ENCODE results near the gene TBK1.

The TBK1 gene

DNA sequence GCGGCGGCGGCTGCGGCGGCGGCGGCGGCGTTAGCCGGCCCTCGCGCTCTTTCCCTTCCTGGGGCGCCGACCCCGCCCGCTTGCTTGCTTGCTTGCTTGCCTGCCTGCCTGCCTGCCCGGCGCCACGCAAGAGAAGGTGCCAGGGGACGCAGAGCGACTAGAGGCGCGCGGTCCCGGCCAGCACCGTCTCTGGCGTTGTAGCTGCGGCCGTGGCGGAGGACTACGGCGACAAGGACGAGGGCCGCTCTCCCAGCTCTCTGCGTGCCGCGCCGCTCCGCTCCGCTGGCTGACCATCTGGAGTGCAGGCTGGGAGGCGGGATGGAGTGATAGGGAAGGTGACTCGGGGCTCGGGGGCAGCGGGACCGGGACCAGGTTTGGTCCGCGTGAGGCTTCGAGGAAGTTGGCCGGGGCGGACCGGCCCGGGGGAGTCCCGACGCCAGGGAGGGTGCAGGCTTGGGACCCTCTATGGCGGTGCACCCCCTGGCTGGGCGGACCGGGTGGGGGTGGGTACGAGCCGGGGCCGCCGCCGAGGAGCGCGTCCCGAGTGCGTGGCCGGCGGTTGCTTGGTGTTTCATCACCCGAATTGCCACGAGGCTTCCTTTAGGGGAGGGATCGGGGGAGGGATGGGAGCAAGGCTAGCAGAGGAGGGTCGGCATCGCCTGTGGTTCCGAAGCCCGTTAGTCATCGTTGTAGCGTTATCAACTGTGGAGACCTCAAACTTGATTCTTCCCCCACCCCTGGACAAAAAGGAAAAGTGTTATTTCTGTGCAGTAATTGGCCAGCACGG is 47.3 kb upstream of the TBK1 start:
- H3K27ac ChIP-seq (ENCODE audit: low read length), result peak overlapping the region; percentile 99
- TF ChIP-seq EZH2phosphoT487 (IDR thresholded peaks at IDR 0.05; ENCODE audit: low read length), result no peak
- TF ChIP-seq EZH2 (optimal IDR thresholded peaks at IDR 0.05; ENCODE audit: low read depth, low read length), result no peak
- TF ChIP-seq, protein P1, sequence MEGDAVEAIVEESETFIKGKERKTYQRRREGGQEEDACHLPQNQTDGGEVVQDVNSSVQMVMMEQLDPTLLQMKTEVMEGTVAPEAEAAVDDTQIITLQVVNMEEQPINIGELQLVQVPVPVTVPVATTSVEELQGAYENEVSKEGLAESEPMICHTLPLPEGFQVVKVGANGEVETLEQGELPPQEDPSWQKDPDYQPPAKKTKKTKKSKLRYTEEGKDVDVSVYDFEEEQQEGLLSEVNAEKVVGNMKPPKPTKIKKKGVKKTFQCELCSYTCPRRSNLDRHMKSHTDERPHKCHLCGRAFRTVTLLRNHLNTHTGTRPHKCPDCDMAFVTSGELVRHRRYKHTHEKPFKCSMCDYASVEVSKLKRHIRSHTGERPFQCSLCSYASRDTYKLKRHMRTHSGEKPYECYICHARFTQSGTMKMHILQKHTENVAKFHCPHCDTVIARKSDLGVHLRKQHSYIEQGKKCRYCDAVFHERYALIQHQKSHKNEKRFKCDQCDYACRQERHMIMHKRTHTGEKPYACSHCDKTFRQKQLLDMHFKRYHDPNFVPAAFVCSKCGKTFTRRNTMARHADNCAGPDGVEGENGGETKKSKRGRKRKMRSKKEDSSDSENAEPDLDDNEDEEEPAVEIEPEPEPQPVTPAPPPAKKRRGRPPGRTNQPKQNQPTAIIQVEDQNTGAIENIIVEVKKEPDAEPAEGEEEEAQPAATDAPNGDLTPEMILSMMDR (IDR thresholded peaks at IDR 0.05; ENCODE audit: low read length), result no peak
- peak overlapping the region; percentile 97 for H2AFZ ChIP-seq (ENCODE audit: low read length)
- H3K4me2 ChIP-seq (ENCODE audit: low read depth, low read length), result peak overlapping the region; percentile 77
- no peaks in the 10 kb centered on the region for H4K20me1 ChIP-seq (ENCODE audit: insufficient read depth, low read length)
- peaks cover 9% of the 10 kb centered on the region for H3F3A ChIP-seq (ENCODE audit: insufficient read depth, low read length)
- peaks cover 50% of the 10 kb centered on the region for H3K79me2 ChIP-seq (ENCODE audit: low read length)
- no peaks in the 10 kb centered on the region for H3K9me3 ChIP-seq (replicated peaks; ENCODE audit: insufficient read depth, low read length)
- no peaks in the 10 kb centered on the region for H3K9me2 ChIP-seq (replicated peaks; ENCODE audit: insufficient read depth, low read length)
- no peaks in the 10 kb centered on the region; the same call in 1 of the 2 replicates for H3K36me3 ChIP-seq (replicated peaks; ENCODE audit: insufficient read depth, low read length)
- peak overlapping the region; percentile 99 for H3K9ac ChIP-seq (ENCODE audit: low read length)
- no peaks in the 10 kb centered on the region for H3K27me3 ChIP-seq (replicated peaks; ENCODE audit: insufficient read depth, low read length)
- H3K4me3 ChIP-seq (ENCODE audit: low read length), result peak overlapping the region; percentile 100
- H3K4me1 ChIP-seq (ENCODE audit: low read length), result no peaks in the 10 kb centered on the region
- peak; percentile 58 for DNase-seq

DNA sequence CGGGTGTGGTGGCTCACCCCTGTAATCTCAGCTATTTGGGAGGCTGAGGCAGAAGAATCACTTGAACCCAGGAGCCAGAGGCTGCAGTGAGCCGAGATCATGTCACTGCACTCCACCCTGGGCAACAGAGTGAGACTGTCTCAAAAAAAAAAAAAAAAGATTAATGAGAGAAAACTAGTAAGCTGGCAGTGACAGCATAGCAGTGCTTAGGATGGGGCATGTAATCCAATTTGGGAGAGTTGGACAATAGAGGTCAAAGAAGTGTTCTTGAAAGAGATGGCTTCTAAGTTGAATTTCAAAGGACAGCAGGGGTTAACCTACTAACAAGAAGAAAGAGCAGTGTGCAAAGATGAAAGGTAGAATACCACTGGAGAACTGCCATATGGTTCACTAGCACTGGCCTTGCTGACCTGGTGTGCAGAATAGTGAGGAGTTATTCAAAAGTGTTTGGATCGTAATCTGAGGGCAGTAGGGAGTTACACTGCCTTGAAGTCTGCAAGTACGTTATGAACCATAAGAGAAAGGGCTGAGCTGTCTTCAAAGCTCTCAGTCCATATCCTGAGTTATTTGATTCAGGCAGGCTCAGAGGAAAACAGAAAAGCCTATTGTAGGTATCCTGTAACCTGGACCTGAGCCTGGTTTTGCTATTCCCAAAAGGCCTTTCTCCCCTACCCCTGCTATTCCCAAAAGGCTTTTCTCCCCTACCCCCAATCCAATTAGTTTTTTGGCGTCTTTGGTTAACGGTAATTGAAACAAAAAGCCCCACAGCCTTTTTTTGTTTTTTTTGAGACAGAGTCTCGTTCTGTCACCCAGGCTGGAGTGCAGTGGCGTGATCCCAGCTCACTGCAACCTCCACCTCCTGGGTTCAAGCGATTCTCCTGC is 44.3 kb upstream of the TBK1 start:
- H3K36me3 ChIP-seq (replicated peaks; ENCODE audit: insufficient read depth, low read length), result no peaks in the 10 kb centered on the region; the same call in 1 of the 2 replicates
- H3K9me3 ChIP-seq (replicated peaks; ENCODE audit: insufficient read depth, low read length), result no peaks in the 10 kb centered on the region
- no peak overlapping the region for H2AFZ ChIP-seq (ENCODE audit: low read length)
- TF ChIP-seq EZH2phosphoT487 (IDR thresholded peaks at IDR 0.05; ENCODE audit: low read length) (no peak), EZH2 (optimal IDR thresholded peaks at IDR 0.05; ENCODE audit: low read depth, low read length) (no peak)
- TF ChIP-seq, protein P1 (IDR thresholded peaks at IDR 0.05; ENCODE audit: low read length), result no peak
- DNase-seq, result no peak
- H3K9ac ChIP-seq (ENCODE audit: low read length), result no peak overlapping the region
- no peaks in the 10 kb centered on the region for H3K4me1 ChIP-seq (ENCODE audit: low read length)
- H3K9me2 ChIP-seq (replicated peaks; ENCODE audit: insufficient read depth, low read length), result no peaks in the 10 kb centered on the region
- no peak overlapping the region for H3K4me2 ChIP-seq (ENCODE audit: low read depth, low read length)
- no peaks in the 10 kb centered on the region for H4K20me1 ChIP-seq (ENCODE audit: insufficient read depth, low read length)
- peaks cover 9% of the 10 kb centered on the region for H3F3A ChIP-seq (ENCODE audit: insufficient read depth, low read length)
- peaks cover 64% of the 10 kb centered on the region for H3K79me2 ChIP-seq (ENCODE audit: low read length)
- no peaks in the 10 kb centered on the region for H3K27me3 ChIP-seq (replicated peaks; ENCODE audit: insufficient read depth, low read length)
- no peak overlapping the region for H3K27ac ChIP-seq (ENCODE audit: low read length)
- no peak overlapping the region for H3K4me3 ChIP-seq (ENCODE audit: low read length)

DNA sequence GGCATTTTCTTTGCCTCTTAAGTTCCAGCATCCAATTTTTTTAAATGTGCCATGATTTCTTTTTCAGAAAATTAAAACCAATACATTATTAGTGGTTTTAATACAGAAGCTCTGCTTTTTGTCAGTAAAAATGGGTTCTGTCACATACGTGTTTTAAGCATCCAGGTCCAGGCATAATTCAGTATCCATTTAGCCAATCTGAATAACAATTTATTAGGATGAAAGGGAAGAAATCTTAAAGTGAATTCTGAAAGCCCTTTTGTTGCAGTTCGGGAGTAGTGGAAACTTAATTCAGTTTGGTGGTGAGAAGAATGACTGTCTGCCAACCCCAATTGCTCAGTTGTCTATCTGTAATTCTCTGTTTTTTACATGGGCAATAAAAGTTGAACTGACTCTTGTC is 40.5 kb upstream of the TBK1 start:
- Histone ChIP-seq H2AFZ (ENCODE audit: low read length) (no peak overlapping the region), H3K27me3 (replicated peaks; ENCODE audit: insufficient read depth, low read length) (no peaks in the 10 kb centered on the region), H3K4me1 (ENCODE audit: low read length) (no peaks in the 10 kb centered on the region), H3K36me3 (replicated peaks; ENCODE audit: insufficient read depth, low read length) (peaks cover 8% of the 10 kb centered on the region), H4K20me1 (ENCODE audit: insufficient read depth, low read length) (no peaks in the 10 kb centered on the region), H3K9me3 (replicated peaks; ENCODE audit: insufficient read depth, low read length) (no peaks in the 10 kb centered on the region), H3K4me2 (ENCODE audit: low read depth, low read length) (no peak overlapping the region), H3K79me2 (ENCODE audit: low read length) (peaks cover 66% of the 10 kb centered on the region), H3K27ac (ENCODE audit: low read length) (no peak overlapping the region), H3K9me2 (replicated peaks; ENCODE audit: insufficient read depth, low read length) (no peaks in the 10 kb centered on the region), H3F3A (ENCODE audit: insufficient read depth, low read length) (no peaks in the 10 kb centered on the region), H3K4me3 (ENCODE audit: low read length) (no peak overlapping the region), H3K9ac (ENCODE audit: low read length) (no peak overlapping the region)
- no peak for DNase-seq
- TF ChIP-seq, protein P1 (IDR thresholded peaks at IDR 0.05; ENCODE audit: low read length), result no peak
